Neural progenitor cell (in vitro differentiated cells): ENCODE measurements around the gene TMPRSS9. TPM values are rescaled to one million over a fixed set of nuclear protein-coding genes. Genes with fewer than 3 reads are reported as not detected.

Experiments
- DNase-seq: peaks from one replicate; pipeline ENCODE4 v3.0.0-alpha.2; 2016; ENCODE audit warnings: low spot score
- H2AFZ ChIP-seq: fragments of 200-600 bp; sonication (generic); replicated peaks from 2 replicates; pipeline ENCODE4 v1.6.1; 2016; ENCODE audit warnings: antibody characterized with exemption
- H3F3A ChIP-seq: fragments of 200-600 bp; sonication (generic); 2 replicates; pipeline ENCODE4 v1.6.1; 2016; ENCODE audit warnings: antibody characterized with exemption, low read depth
- H3K27ac ChIP-seq: fragments of 200-600 bp; sonication (generic); 2 replicates; pipeline ENCODE4 v1.5.1; 2016; ENCODE audit warnings: mild to moderate bottlenecking
- H3K27me3 ChIP-seq: fragments of 200-600 bp; sonication (generic); 2 replicates; pipeline ENCODE4 v1.6.1; 2016; ENCODE audit warnings: mild to moderate bottlenecking, moderate library complexity
- H3K36me3 ChIP-seq: fragments of 200-600 bp; sonication (generic); 2 replicates; pipeline ENCODE4 v1.5.1; 2016
- H3K4me1 ChIP-seq: fragments of 200-600 bp; sonication (generic); 2 replicates; pipeline ENCODE4 v1.6.1; 2016; ENCODE audit warnings: mixed run types
- H3K4me2 ChIP-seq: fragments of 200-600 bp; sonication (generic); 2 replicates; pipeline ENCODE4 v1.6.1; 2016
- H3K4me3 ChIP-seq: fragments of 200-600 bp; sonication (generic); 2 replicates; pipeline ENCODE4 v1.5.1; 2016
- H3K79me2 ChIP-seq: fragments of 200-600 bp; sonication (generic); 2 replicates; pipeline ENCODE4 v1.6.1; 2016; ENCODE audit warnings: low read depth
- H3K9ac ChIP-seq: fragments of 200-600 bp; sonication (generic); 2 replicates; pipeline ENCODE4 v1.6.1; 2016
- H3K9me3 ChIP-seq: fragments of 200-600 bp; sonication (generic); 2 replicates; pipeline ENCODE4 v1.5.1; 2016; ENCODE audit warnings: low read depth
- H4K20me1 ChIP-seq: fragments of 200-600 bp; sonication (generic); 2 replicates; pipeline ENCODE4 v1.6.1; 2016; ENCODE audit warnings: low read depth
- H3K27ac Mint-ChIP-seq: 3 replicates; pipeline ENCODE4 v1.8.0; 2021; ENCODE audit warnings: mixed read lengths
- H3K27me3 Mint-ChIP-seq: 2 replicates; pipeline ENCODE4 v1.8.0; 2022; ENCODE audit warnings: low read depth, mild to moderate bottlenecking, inconsistent platforms, moderate library complexity, mixed read lengths; ENCODE audit not compliant: insufficient read depth
- H3K36me3 Mint-ChIP-seq: 3 replicates; pipeline ENCODE4 v1.8.0; 2021; ENCODE audit warnings: mixed read lengths
- H3K4me1 Mint-ChIP-seq: 3 replicates; pipeline ENCODE4 v1.8.0; 2021; ENCODE audit warnings: mixed read lengths
- H3K4me3 Mint-ChIP-seq: 3 replicates; pipeline ENCODE4 v1.8.0; 2021; ENCODE audit warnings: mild to moderate bottlenecking, moderate library complexity, mixed read lengths
- H3K9me3 Mint-ChIP-seq: 3 replicates; pipeline ENCODE4 v1.8.0; 2020; ENCODE audit warnings: mixed read lengths
- EZH2 ChIP-seq: fragments of 200-600 bp; sonication (generic); IDR thresholded peaks from 2 replicates; pipeline ENCODE4 v1.6.1; 2017; ENCODE audit warnings: antibody characterized with exemption, mild to moderate bottlenecking, moderate library complexity
- EZH2phosphoT487 ChIP-seq: fragments of 200-600 bp; sonication (generic); IDR thresholded peaks from 2 replicates; pipeline ENCODE4 v1.6.1; 2017; ENCODE audit warnings: antibody characterized with exemption
- total RNA-seq: library from RNA; depleted of rRNA; stranded (reverse); fragments of >200 nt; gene quantifications from 2 replicates; pipeline ENCODE4 v1.2.3, GENCODE V29; 2015; ENCODE audit warnings: low replicate concordance
- TF ChIP-seq, protein P1 (sequence below): fragments of 200-600 bp; sonication (generic); IDR thresholded peaks from 2 replicates; pipeline ENCODE4 v1.5.1; 2017; ENCODE audit warnings: antibody characterized with exemption, mild to moderate bottlenecking

TMPRSS9 gene
- total RNA-seq, 1 donor from 2014 or later: not detected

DNA sequence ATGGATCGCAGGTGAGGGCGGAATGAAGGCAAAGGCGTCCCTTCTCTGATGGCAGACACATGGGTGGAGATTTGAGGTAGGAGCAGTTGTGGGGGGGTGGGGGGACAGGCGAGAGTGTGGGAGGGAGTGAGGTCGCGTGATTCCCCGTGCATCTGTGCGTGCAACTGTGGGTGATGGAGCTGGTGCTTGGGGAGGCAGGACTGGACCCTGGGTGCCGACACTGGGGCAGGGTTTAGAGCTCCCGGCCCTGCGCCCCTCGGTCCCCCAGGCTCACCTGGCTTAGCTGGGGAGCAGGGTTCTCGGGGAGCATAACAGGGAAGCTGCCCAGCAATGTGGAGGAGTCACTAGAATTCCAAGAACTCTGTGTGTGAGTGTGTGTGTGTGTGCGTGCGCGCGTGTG lies 3.4 kb downstream of the TMPRSS9 start:
- no peak overlapping the region for H2AFZ ChIP-seq
- H3K9me3 ChIP-seq: no peaks in the 10 kb centered on the region
- H4K20me1 ChIP-seq: no peaks in the 10 kb centered on the region
- H3K4me1 ChIP-seq: peaks cover 4% of the 10 kb centered on the region
- no peaks in the 10 kb centered on the region for H3K36me3 Mint-ChIP-seq
- H3K27ac ChIP-seq: no peak overlapping the region
- TF ChIP-seq, protein P1, sequence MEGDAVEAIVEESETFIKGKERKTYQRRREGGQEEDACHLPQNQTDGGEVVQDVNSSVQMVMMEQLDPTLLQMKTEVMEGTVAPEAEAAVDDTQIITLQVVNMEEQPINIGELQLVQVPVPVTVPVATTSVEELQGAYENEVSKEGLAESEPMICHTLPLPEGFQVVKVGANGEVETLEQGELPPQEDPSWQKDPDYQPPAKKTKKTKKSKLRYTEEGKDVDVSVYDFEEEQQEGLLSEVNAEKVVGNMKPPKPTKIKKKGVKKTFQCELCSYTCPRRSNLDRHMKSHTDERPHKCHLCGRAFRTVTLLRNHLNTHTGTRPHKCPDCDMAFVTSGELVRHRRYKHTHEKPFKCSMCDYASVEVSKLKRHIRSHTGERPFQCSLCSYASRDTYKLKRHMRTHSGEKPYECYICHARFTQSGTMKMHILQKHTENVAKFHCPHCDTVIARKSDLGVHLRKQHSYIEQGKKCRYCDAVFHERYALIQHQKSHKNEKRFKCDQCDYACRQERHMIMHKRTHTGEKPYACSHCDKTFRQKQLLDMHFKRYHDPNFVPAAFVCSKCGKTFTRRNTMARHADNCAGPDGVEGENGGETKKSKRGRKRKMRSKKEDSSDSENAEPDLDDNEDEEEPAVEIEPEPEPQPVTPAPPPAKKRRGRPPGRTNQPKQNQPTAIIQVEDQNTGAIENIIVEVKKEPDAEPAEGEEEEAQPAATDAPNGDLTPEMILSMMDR: no peak
- TF ChIP-seq EZH2 (no peak), EZH2phosphoT487 (no peak)
- H3K9me3 Mint-ChIP-seq: peaks cover 5% of the 10 kb centered on the region
- no peaks in the 10 kb centered on the region for H3K79me2 ChIP-seq
- no peak overlapping the region for H3K4me3 Mint-ChIP-seq
- DNase-seq: peak; percentile 38
- H3K4me2 ChIP-seq: no peak overlapping the region
- H3K4me3 ChIP-seq: no peak overlapping the region
- H3K27ac Mint-ChIP-seq: no peak overlapping the region
- peaks cover 7% of the 10 kb centered on the region for H3F3A ChIP-seq
- peaks cover 20% of the 10 kb centered on the region for H3K27me3 Mint-ChIP-seq
- H3K4me1 Mint-ChIP-seq: peaks cover 10% of the 10 kb centered on the region
- H3K9ac ChIP-seq: no peak overlapping the region
- H3K27me3 ChIP-seq: peaks cover 37% of the 10 kb centered on the region
- no peaks in the 10 kb centered on the region for H3K36me3 ChIP-seq

DNA sequence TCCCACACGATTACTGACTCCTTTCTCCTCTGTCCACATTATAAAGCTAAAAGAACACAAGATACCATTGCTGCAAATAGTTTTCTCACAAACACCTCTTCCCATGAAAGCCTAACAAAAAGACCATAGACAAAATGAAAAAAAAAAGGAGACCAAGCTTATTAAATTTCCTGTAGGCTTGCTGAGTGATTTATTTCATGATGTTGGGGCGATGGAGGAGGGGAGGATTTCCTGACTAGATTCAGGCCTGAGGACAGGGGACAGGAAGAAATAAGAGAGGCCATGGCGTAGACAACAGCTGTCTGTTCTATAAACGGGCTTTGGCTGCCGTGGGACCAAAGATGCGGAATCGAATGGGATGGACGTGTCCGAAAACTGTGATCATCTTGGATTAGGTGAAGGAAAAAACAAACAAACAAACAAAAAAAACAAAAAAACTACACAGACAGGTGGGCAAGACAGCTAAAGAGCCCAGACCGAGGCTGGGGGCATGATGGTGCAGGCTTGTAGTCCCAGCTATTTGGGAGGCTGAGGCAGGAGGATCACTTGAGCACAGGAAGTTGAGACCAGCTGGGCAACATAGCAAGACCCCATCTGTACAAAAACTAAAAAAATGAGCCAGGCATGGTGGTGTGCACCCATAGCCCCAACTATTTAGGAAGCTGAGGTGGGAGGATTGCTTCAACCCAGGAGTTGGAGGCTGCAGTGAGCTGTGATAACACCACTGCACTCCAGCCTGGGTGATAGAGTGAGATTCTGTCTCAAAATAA lies 5.3 kb downstream of the TMPRSS9 start:
- Histone ChIP-seq H3K27me3 (peaks cover 17% of the 10 kb centered on the region), H4K20me1 (no peaks in the 10 kb centered on the region), H3K4me1 (peaks cover 4% of the 10 kb centered on the region), H3F3A (peaks cover 7% of the 10 kb centered on the region), H3K36me3 (no peaks in the 10 kb centered on the region), H3K4me3 (no peak overlapping the region), H2AFZ (no peak overlapping the region), H3K27ac (no peak overlapping the region), H3K79me2 (no peaks in the 10 kb centered on the region), H3K9me3 (no peaks in the 10 kb centered on the region), H3K4me2 (no peak overlapping the region), H3K9ac (no peak overlapping the region)
- no peak overlapping the region for H3K4me3 Mint-ChIP-seq
- H3K27me3 Mint-ChIP-seq: peaks cover 13% of the 10 kb centered on the region
- peaks cover 5% of the 10 kb centered on the region for H3K9me3 Mint-ChIP-seq
- no peak for DNase-seq
- no peaks in the 10 kb centered on the region for H3K36me3 Mint-ChIP-seq
- peaks cover 9% of the 10 kb centered on the region for H3K4me1 Mint-ChIP-seq
- TF ChIP-seq, protein P1: no peak
- H3K27ac Mint-ChIP-seq: peak overlapping the region; percentile 16

DNA sequence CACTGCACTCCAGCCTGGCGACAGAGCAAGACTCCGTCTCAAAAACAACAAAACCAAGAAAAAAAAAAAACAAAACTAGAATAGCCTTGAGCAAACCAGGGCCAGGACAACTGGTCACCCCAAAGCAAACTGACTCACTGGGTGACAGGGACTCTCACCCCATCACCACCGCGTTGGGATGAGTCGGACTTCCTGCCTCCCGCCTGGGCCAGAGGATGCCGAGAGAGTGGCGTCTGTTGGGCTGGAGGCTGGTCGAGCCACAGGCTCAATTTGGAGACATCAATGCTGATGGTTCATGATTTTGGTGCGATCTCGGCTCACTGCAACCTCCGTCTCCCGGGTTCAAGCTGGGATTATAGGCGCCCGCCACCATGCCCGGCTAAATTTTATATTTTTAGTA lies 11.6 kb downstream of the TMPRSS9 start:
- Mint-ChIP-seq H3K27ac (no peak overlapping the region), H3K4me1 (peaks cover 11% of the 10 kb centered on the region), H3K9me3 (peaks cover 7% of the 10 kb centered on the region), H3K36me3 (no peaks in the 10 kb centered on the region), H3K4me3 (no peak overlapping the region), H3K27me3 (peaks cover 7% of the 10 kb centered on the region)
- no peaks in the 10 kb centered on the region for H4K20me1 ChIP-seq
- no peak overlapping the region for H3K9ac ChIP-seq
- no peaks in the 10 kb centered on the region for H3K36me3 ChIP-seq
- no peak overlapping the region for H3K4me3 ChIP-seq
- no peaks in the 10 kb centered on the region for H3K4me1 ChIP-seq
- TF ChIP-seq EZH2 (no peak), EZH2phosphoT487 (no peak)
- TF ChIP-seq, protein P1: no peak
- no peak overlapping the region for H3K4me2 ChIP-seq
- no peaks in the 10 kb centered on the region for H3K9me3 ChIP-seq
- no peak for DNase-seq
- H3K79me2 ChIP-seq: no peaks in the 10 kb centered on the region
- H3K27me3 ChIP-seq: no peaks in the 10 kb centered on the region
- no peak overlapping the region for H2AFZ ChIP-seq
- H3F3A ChIP-seq: no peaks in the 10 kb centered on the region
- H3K27ac ChIP-seq: no peak overlapping the region
